GM21619 (cell line): ENCODE measurements around the gene ZNF786.
"Not testable (repeated sequence)": the region's sequence is repeated elsewhere in the genome, so short reads cannot be mapped to it uniquely, and the experiment has no call there.

Source experiments
- ATAC-seq: cut with Tn5 transposase; IDR thresholded peaks from one replicate; pipeline ENCODE4 v1.9.1; 2021; ENCODE audit not compliant: unreplicated experiment

The ZNF786 gene

GRCh38 chr7:149090397-149091195 is at the start of gene ZNF786:
ZNF786 (minus strand) TSS chr7:149090718; CDS start chr7:149090640, 78 bp downstream.
- ATAC-seq: peak; percentile 77

- ATAC-seq: no peak
Measured at GRCh38 chr7:149136118-149136517, 45.6 kb upstream of the ZNF786 start.

- no peak for ATAC-seq
Measured at GRCh38 chr7:149133028-149133710, 42.7 kb upstream of the ZNF786 start.

GRCh38 chr7:149130572-149131198 is 40.2 kb upstream of the ZNF786 start:
- ATAC-seq: no peak

- peak; percentile 38 for ATAC-seq
Measured at GRCh38 chr7:149126662-149127266, 36.2 kb upstream of the ZNF786 start.

GRCh38 chr7:149125863-149126661 is 35.5 kb upstream of the ZNF786 start, which contains the start of gene ZNF425:
ZNF425 (minus strand) TSS chr7:149126324; CDS start chr7:149126213, 111 bp downstream.
- ATAC-seq: peak; percentile 81

GRCh38 chr7:149125189-149125862 is 34.8 kb upstream of the ZNF786 start:
- ATAC-seq: no peak

- no peak for ATAC-seq
Measured at GRCh38 chr7:149109969-149110368, 19.5 kb upstream of the ZNF786 start.

- no peak for ATAC-seq
Measured at GRCh38 chr7:149104749-149105148, 14.2 kb upstream of the ZNF786 start.

- no peak for ATAC-seq
Measured at GRCh38 chr7:149104214-149104613, 13.7 kb upstream of the ZNF786 start.

GRCh38 chr7:149103424-149103823 is 12.9 kb upstream of the ZNF786 start:
- no peak for ATAC-seq

- no peak for ATAC-seq
Measured at GRCh38 chr7:149102666-149103065, 12.1 kb upstream of the ZNF786 start.

- no peak for ATAC-seq
Measured at GRCh38 chr7:149100821-149101220, 10.3 kb upstream of the ZNF786 start.

GRCh38 chr7:149099058-149099457 is 8.5 kb upstream of the ZNF786 start:
- ATAC-seq: no peak

- ATAC-seq: no peak
Measured at GRCh38 chr7:149097088-149097487, 6.6 kb upstream of the ZNF786 start.

GRCh38 chr7:149093228-149093627 is 2.7 kb upstream of the ZNF786 start:
- no peak for ATAC-seq

- ATAC-seq: not testable (repeated sequence)
Measured at GRCh38 chr7:149092244-149092643, 1.7 kb upstream of the ZNF786 start.

GRCh38 chr7:149087376-149087775 is 3.1 kb downstream of the ZNF786 start:
- ATAC-seq: no peak

GRCh38 chr7:149085866-149086265 is 4.7 kb downstream of the ZNF786 start:
- ATAC-seq: no peak

- ATAC-seq: no peak
Measured at GRCh38 chr7:149084407-149084806, 6.1 kb downstream of the ZNF786 start.
